Glomerular endothelial cell (primary cell): ENCODE data around the gene HBA1. TPM values are rescaled to one million over a fixed set of nuclear protein-coding genes. Genes with fewer than 3 reads are reported as not detected.
"Not testable (repeated sequence)": the region's sequence is repeated elsewhere in the genome, so short reads cannot be mapped to it uniquely, and the experiment has no call there.

ENCODE experiments used
- DNase-seq: peaks from one replicate; pipeline ENCODE4 v3.0.0-alpha.2; 2011; ENCODE audit warnings: low read depth, low spot score; ENCODE audit errors: extremely low read depth
- total RNA-seq: library from RNA; depleted of rRNA; stranded (reverse); fragments of >200 nt; gene quantifications from 2 replicates; pipeline ENCODE4 v1.2.3, GENCODE V29; 2015

The HBA1 gene
- total RNA-seq, 1 donor from 2014 or later, result not detected

GRCh38 chr16:193441-193840, 17.0 kb downstream of the HBA1 start:
- no peak for DNase-seq

GRCh38 chr16:194516-194915, 18.0 kb downstream of the HBA1 start:
- DNase-seq, result no peak

- no peak for DNase-seq
Observed at GRCh38 chr16:200388-200787, 23.9 kb downstream of the HBA1 start.

DNA sequence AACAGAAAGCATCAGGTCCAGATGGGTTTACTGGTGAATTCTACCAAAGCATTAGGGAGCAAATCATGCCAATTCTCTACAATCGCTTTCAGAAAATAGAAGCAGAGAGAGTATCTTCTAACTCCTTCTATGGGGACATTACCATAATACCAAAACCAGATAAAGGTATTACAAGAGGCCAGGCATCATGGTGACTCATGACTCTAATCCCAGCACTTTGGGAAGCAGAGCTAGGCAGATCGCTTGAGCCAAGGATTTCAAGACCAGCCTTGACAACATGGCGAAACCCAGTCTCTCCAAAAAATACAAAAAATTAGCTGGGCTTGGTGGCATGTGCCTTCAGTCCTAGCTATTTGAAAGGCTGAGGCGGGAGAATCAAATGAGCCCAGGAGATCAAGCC, 26.8 kb downstream of the HBA1 start:
- DNase-seq, result no peak

DNA sequence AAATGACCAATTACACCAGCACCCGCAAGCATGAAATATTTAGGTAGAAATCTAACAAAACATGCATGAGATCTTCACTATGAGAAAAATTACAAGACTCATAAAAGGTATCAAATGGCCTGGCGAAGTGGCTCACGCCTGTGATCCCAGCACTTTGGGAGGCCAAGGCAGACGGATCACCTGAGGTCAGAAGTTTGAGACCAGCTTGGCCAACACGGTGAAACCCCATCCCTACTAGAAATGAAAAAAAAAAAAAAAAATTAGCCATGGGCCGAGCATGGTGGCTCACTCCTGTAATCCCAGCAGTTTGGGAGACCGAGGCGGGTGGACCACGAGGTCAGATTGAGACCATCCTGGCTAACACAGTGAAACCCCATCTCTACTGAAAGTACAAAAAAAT, 27.6 kb downstream of the HBA1 start:
- DNase-seq, result not testable (repeated sequence)

DNA sequence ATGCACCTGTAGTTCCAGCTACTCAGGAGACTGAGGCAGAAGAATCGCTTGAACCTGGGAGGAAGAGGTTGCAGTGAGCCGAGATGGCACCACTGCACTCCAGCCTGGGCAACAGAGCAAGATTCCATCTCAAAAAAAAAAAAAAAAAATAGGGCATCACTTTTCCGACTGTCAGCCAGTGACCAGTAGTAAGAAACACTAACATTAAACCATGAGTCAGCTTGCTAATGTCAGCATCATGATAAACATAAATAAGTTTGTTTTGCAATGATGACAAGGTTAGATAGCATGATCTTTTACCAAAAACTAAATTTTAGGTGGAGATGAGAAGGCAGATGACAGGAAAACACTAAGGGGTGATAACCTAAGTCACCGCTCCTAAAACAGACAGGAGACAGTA, 32.9 kb downstream of the HBA1 start:
- not testable (repeated sequence) for DNase-seq

DNA sequence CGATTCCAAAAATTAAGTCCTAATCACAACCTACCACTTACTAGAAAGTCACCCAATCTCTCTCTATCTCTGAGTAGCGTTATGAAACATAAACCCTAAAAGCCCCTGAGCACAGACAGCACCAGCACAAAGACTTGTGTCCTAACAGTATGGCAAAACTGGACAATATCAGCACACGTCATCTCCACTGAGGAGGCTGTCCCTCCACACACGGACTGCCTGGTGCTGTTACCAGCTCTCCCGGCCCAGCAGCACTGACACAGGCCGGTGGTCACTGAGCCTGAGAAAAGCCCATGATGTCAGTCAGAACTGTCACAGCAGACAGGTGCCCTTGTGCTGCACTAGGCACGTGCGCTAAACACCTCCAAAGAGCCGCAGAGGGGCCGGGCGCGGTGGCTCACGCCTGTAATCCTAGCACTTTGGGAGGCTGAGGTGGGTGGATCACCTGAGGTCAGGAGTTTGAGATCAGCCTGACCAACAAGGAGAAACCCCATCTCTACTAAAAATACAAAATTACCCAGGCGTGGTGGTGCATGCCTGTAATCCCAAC, 35.2 kb downstream of the HBA1 start:
- DNase-seq, result not testable (repeated sequence)

GRCh38 chr16:212999-213398, 36.5 kb downstream of the HBA1 start:
- no peak for DNase-seq

DNA sequence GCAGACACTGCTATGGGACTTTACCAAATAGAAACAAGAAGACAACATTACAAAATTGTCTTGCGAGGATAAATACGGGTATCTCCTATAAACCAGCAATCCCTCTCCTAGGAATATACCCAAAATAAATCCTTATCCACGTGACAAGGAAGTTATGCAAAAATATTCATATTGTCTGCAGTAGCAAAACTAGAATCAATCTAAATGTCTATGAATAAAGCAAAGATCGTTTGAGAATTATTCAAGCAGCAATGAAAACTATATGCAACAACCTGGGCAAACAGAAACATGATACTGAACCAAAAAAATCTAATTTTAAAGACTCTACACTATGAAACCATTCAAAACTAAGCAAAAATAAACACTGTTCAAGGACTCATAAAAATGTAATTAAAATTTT, 43.5 kb downstream of the HBA1 start:
- DNase-seq, result no peak

Other genes starting within 250 kb of the HBA1 start
- 4.8 and 8.5 TPM in 2 replicates for gene POLR3K, start 123.1 kb upstream of the HBA1 start, total RNA-seq
- gene SNRNP25, start 122.9 kb upstream of the HBA1 start, total RNA-seq, result 20.7 and 25.1 TPM in 2 replicates
- 46.6 and 75.5 TPM in 2 replicates for gene RHBDF1, start 104.0 kb upstream of the HBA1 start, total RNA-seq
- 174 and 190 TPM in 2 replicates for gene MPG, start 98.5 kb upstream of the HBA1 start, total RNA-seq
- gene NPRL3, start 38.0 kb upstream of the HBA1 start, total RNA-seq, result 15.1 and 39.6 TPM in 2 replicates
- not detected in 2 replicates for gene HBZ, start 24.0 kb upstream of the HBA1 start, total RNA-seq
- gene HBM, start 10.7 kb upstream of the HBA1 start, total RNA-seq, result not detected in 2 replicates
- gene HBA2, start 3.8 kb upstream of the HBA1 start, total RNA-seq, result not detected in 2 replicates
- 3.7 and 4.9 TPM in 2 replicates for gene HBQ1, start 3.8 kb downstream of the HBA1 start, total RNA-seq
- 45.6 and 85.6 TPM in 2 replicates for gene LUC7L, start 52.8 kb downstream of the HBA1 start, total RNA-seq
- gene FAM234A, start 58.1 kb downstream of the HBA1 start, total RNA-seq, result 112 and 124 TPM in 2 replicates
- gene RGS11, start 99.3 kb downstream of the HBA1 start, total RNA-seq, result 2.3 and 3.9 TPM in 2 replicates
- gene ARHGDIG, start 103.9 kb downstream of the HBA1 start, total RNA-seq, result 0.64 and 4.0 TPM in 2 replicates
- 0.23 TPM in 1 of 2 replicates, not detected in the other for gene PDIA2, start 106.5 kb downstream of the HBA1 start, total RNA-seq
- 24.0 and 28.5 TPM in 2 replicates for gene AXIN1, start 176.0 kb downstream of the HBA1 start, total RNA-seq
- gene MRPL28, start 193.9 kb downstream of the HBA1 start, total RNA-seq, result 112 and 144 TPM in 2 replicates
- 162 and 197 TPM in 2 replicates for gene PGAP6, start 205.3 kb downstream of the HBA1 start, total RNA-seq
- gene NME4, start 220.5 kb downstream of the HBA1 start, total RNA-seq, result 147 and 203 TPM in 2 replicates
- 29.1 and 35.9 TPM in 2 replicates for gene DECR2, start 225.2 kb downstream of the HBA1 start, total RNA-seq
- 41.2 and 53.8 TPM in 2 replicates for gene RAB11FIP3, start 249.0 kb downstream of the HBA1 start, total RNA-seq